Vagina (tissue), 2 donors: ENCODE measurements around the gene NSUN2. TPM values are rescaled to one million over a fixed set of nuclear protein-coding genes. Genes with fewer than 3 reads are reported as not detected.
"Not testable (repeated sequence)": the region's sequence is repeated elsewhere in the genome, so short reads cannot be mapped to it uniquely, and the experiment has no call there.

ENCODE experiments used
- DNase-seq, 2 donors: peaks; one replicate each; pipeline ENCODE4 v3.0.0-alpha.2; 2017; ENCODE audit errors: extremely low spot score in 2 of 2
- H3K27ac ChIP-seq: fragments of 200-600 bp; sonication (generic); one replicate; pipeline ENCODE4 v1.5.1; 2019
- H3K27me3 ChIP-seq: fragments of 200-600 bp; sonication (generic); one replicate; pipeline ENCODE4 v1.5.1; 2019
- H3K36me3 ChIP-seq, 2 donors: fragments of 200-600 bp; sonication (generic); one replicate each; pipeline ENCODE4 v1.5.1; 2017 to 2019
- H3K4me1 ChIP-seq: fragments of 200-600 bp; sonication (generic); one replicate; pipeline ENCODE4 v1.5.1; 2019
- H3K4me3 ChIP-seq, 2 donors: fragments of 200-600 bp; sonication (generic); 1 replicate in 1 of 2; 2 replicates in 1 of 2; pipeline ENCODE4 v1.5.1; 2016 to 2019
- H3K9me3 ChIP-seq: fragments of 200-600 bp; sonication (generic); one replicate; pipeline ENCODE4 v1.5.1; 2019
- CTCF ChIP-seq, 3 experiments: fragments of 450-650 bp in 2 of 3; fragments of 200-600 bp in 1 of 3; sonication (generic) in 1 of 3; IDR thresholded peaks; one replicate each; pipeline ENCODE4 v1.5.1; 2017 to 2019; ENCODE audit warnings: antibody characterized with exemption in 3 of 3, mild to moderate bottlenecking in 2 of 3, moderate library complexity in 2 of 3
- POLR2A ChIP-seq, 2 donors: fragments of 450-650 bp; IDR thresholded peaks; one replicate each; pipeline ENCODE4 v1.6.1; 2017; ENCODE audit warnings: antibody characterized with exemption in 2 of 2, mild to moderate bottlenecking in 2 of 2, moderate library complexity in 2 of 2
- POLR2AphosphoS5 ChIP-seq, 2 donors: sonication (generic); formaldehyde crosslinking; IDR thresholded peaks; one replicate each; pipeline ENCODE4 v1.9.0; 2017; ENCODE audit warnings: antibody characterized with exemption in 2 of 2, mild to moderate bottlenecking in 2 of 2, low read depth in 1 of 2; ENCODE audit not compliant: insufficient read depth in 1 of 2
- intact Hi-C: fragments of 100-400 bp; cut with DNase I; formaldehyde crosslinking; loops from one replicate; pipeline ENCODE4 v1.15.1; 2023
- total RNA-seq: library from RNA; depleted of rRNA; stranded (reverse); fragments of >200 nt; gene quantifications from one replicate; pipeline ENCODE4 v1.2.3, GENCODE V29; 2016

Gene NSUN2
- total RNA-seq, 1 donor from 2014 or later = 43.2 TPM

- peaks cover 0 to 4% of the 10 kb centered on the region in 2 donors for H3K36me3 ChIP-seq
- intact Hi-C loops = no loop called here
These were observed 40.2 kb upstream of the NSUN2 start for GRCh38 chr5:6673031-6673430.

GRCh38 chr5:6668717-6669116, 35.9 kb upstream of the NSUN2 start:
- DNase-seq, H3K27ac ChIP-seq, H3K4me3 ChIP-seq, H3K9me3 ChIP-seq, intact Hi-C loops, H3K4me1 ChIP-seq, H3K27me3 ChIP-seq: not testable (repeated sequence)
- H3K36me3 ChIP-seq = peaks cover 0 to 14% of the 10 kb centered on the region in 2 donors

More at GRCh38 chr5:6673031-6673430, 40.2 kb upstream of the NSUN2 start:
- DNase-seq = no peak
- H3K4me1 ChIP-seq = no peaks in the 10 kb centered on the region
- H3K27me3 ChIP-seq = no peaks in the 10 kb centered on the region
- no peaks in the 10 kb centered on the region for H3K9me3 ChIP-seq
- TF ChIP-seq POLR2A (IDR thresholded peaks at IDR 0.05) (no peak), CTCF (IDR thresholded peaks at IDR 0.05) (no peak), POLR2AphosphoS5 (IDR thresholded peaks at IDR 0.05; ENCODE audit: insufficient read depth in 1 of 2, low read depth in 1 of 2) (no peak)
- no peak overlapping the region for H3K27ac ChIP-seq
- H3K4me3 ChIP-seq = no peak overlapping the region

GRCh38 chr5:6667648-6668047, 34.8 kb upstream of the NSUN2 start:
- H3K9me3 ChIP-seq = no peaks in the 10 kb centered on the region
- no peak for DNase-seq
- intact Hi-C loops = no loop called here
- H3K4me3 ChIP-seq = no peak overlapping the region
- H3K27ac ChIP-seq = no peak overlapping the region
- no peaks in the 10 kb centered on the region for H3K27me3 ChIP-seq
- peaks cover 0 to 14% of the 10 kb centered on the region in 2 donors for H3K36me3 ChIP-seq
- TF ChIP-seq POLR2A (IDR thresholded peaks at IDR 0.05) (no peak), POLR2AphosphoS5 (IDR thresholded peaks at IDR 0.05; ENCODE audit: insufficient read depth in 1 of 2, low read depth in 1 of 2) (no peak), CTCF (IDR thresholded peaks at IDR 0.05) (no peak)
- no peaks in the 10 kb centered on the region for H3K4me1 ChIP-seq

GRCh38 chr5:6666762-6667161, 33.9 kb upstream of the NSUN2 start:
- Histone ChIP-seq H3K4me1 (no peaks in the 10 kb centered on the region), H3K9me3 (no peaks in the 10 kb centered on the region), H3K27ac (no peak overlapping the region), H3K36me3 (peaks cover 0 to 14% of the 10 kb centered on the region in 2 donors), H3K4me3 (no peak overlapping the region), H3K27me3 (no peaks in the 10 kb centered on the region)
- TF ChIP-seq CTCF (IDR thresholded peaks at IDR 0.05) = no peak
- TF ChIP-seq POLR2A (IDR thresholded peaks at IDR 0.05) = no peak
- TF ChIP-seq POLR2AphosphoS5 (IDR thresholded peaks at IDR 0.05; ENCODE audit: insufficient read depth in 1 of 2, low read depth in 1 of 2) = no peak
- intact Hi-C loops = no loop called here
- DNase-seq = no peak

GRCh38 chr5:6660688-6661087, 27.8 kb upstream of the NSUN2 start:
- Histone ChIP-seq H3K4me1 (no peaks in the 10 kb centered on the region), H3K36me3 (peaks cover 0 to 28% of the 10 kb centered on the region in 2 donors), H3K4me3 (no peak overlapping the region), H3K9me3 (no peaks in the 10 kb centered on the region), H3K27ac (no peak overlapping the region), H3K27me3 (no peaks in the 10 kb centered on the region)
- intact Hi-C loops = no loop called here
- TF ChIP-seq POLR2A (IDR thresholded peaks at IDR 0.05) (no peak), POLR2AphosphoS5 (IDR thresholded peaks at IDR 0.05; ENCODE audit: insufficient read depth in 1 of 2, low read depth in 1 of 2) (no peak)
- no peak for DNase-seq

- DNase-seq = no peak
- no peaks in the 10 kb centered on the region for H3K27me3 ChIP-seq
- TF ChIP-seq POLR2A (IDR thresholded peaks at IDR 0.05) = no peak
- TF ChIP-seq CTCF (IDR thresholded peaks at IDR 0.05) = no peak
- TF ChIP-seq POLR2AphosphoS5 (IDR thresholded peaks at IDR 0.05; ENCODE audit: insufficient read depth in 1 of 2, low read depth in 1 of 2) = no peak
- H3K36me3 ChIP-seq = peaks cover 0 to 30% of the 10 kb centered on the region in 2 donors
- no peaks in the 10 kb centered on the region for H3K4me1 ChIP-seq
- no peak overlapping the region for H3K4me3 ChIP-seq
- no peaks in the 10 kb centered on the region for H3K9me3 ChIP-seq
- intact Hi-C loops = no loop called here
- no peak overlapping the region for H3K27ac ChIP-seq
These were observed 27.3 kb upstream of the NSUN2 start for GRCh38 chr5:6659941-6660684.
